HG03175 (cell line): ENCODE results near the gene NEURL1.
"Not testable (repeated sequence)": the region's sequence is repeated elsewhere in the genome, so short reads cannot be mapped to it uniquely, and the experiment has no call there.

Experiments
- ATAC-seq: cut with Tn5 transposase; IDR thresholded peaks from one replicate; pipeline ENCODE4 v1.9.1; 2021; ENCODE audit warnings: mild to moderate bottlenecking, moderate library complexity; ENCODE audit not compliant: unreplicated experiment

NEURL1 gene

DNA sequence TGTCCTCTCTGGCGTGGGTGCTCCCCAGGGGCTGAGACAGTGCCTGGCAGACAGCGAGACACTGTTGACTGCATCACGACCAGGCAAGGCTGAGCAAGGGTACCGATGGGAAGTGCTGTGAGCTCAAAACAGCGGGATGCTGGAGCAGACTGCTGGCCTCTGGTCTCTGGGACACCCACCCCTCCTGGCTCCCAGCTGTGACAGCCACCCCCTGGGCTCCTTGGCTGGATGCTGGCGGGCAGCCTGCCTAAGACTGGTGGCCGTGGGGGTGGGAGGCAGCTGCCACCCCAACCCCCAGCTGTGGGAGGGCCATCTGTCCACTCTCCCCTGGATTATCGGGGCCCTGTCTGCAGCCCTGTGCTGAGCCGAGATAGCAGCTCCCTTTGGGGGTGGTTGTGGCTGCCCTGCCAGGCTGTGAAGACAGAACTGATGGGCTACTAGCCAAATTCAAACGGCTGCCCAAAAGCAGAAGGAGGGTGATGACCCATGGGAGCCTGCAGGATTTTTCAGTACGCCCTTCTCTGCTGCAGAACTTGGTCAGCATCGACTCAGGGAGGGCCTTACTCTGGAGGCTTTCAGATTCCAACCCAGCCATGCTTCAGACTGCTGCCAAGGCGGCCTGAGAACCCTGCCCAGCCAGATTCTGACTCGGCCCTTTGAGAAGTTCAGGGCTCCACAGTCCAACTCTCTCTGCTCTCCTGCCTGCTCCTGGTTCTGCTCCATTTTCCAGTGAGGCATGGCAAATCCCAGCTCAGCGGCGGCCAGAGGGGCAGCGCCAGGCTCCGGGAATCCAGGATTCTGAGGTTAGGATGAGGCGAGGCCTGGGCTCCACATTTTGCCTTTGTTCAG is 125.3 kb downstream of the NEURL1 start:
- ATAC-seq: no peak

DNA sequence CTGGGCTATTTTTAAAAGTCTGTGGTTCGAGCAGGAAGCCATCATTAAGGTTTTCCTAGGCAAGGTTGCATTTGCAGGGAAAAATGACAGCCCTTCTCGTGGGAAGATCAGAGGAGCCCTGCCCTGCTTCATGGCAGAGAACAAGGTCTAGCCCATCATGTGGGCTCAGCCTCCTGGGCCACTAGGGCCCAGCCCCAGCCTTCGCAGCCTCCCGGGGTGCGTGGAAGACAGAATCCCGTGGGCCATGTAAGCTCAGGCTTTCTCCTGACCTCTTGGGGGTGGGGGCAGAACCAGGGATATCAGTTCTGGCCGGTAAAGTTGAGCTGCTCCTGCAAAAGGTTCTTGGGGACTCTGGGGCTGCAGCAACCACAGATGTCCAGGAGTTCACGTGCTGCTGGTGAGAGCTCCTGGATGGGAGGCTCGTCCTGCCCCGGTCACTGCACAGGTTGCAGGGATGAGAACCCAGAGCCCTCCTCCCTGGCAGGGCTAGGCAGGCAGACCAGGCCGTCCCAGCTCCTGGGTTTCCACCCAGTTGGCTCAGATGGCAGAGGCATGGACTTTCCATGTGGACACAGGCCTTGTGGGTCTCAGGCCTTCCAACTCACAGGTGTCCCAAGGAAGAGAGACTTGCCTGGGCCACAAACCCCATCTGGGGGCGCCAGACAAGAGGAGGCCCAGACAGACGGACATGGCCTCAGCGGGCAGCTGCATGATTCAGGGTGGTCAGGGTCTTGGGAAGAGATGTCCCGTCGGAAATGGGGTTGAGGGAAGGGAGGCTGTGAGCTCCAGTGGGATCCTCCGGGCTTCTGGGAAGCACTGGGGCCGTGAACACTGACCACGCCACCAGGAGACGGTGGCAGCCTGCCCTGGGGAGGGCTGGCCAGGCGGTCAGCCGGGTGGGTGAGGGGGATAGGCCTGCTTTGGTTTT is 126.2 kb downstream of the NEURL1 start:
- ATAC-seq: no peak

DNA sequence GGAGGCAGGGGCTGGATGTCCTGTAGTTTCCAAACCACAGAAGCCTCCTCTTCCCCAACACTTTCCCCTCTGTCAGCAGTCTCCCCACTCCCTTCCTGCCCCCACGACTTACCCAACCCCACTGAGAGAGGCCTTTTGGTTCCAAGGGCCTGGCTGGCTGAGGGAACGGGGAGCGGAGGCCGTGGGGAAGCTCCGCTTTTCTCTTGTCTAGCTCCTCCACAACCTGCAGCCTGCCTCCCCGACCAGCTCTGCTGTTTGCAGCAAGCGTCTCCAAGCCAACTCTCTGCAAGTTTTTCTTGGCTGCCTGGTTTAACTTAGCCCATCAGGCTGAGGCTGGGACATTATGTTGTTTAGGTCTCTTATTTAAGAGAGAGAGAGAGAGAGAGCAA is 126.8 kb downstream of the NEURL1 start:
- no peak for ATAC-seq

DNA sequence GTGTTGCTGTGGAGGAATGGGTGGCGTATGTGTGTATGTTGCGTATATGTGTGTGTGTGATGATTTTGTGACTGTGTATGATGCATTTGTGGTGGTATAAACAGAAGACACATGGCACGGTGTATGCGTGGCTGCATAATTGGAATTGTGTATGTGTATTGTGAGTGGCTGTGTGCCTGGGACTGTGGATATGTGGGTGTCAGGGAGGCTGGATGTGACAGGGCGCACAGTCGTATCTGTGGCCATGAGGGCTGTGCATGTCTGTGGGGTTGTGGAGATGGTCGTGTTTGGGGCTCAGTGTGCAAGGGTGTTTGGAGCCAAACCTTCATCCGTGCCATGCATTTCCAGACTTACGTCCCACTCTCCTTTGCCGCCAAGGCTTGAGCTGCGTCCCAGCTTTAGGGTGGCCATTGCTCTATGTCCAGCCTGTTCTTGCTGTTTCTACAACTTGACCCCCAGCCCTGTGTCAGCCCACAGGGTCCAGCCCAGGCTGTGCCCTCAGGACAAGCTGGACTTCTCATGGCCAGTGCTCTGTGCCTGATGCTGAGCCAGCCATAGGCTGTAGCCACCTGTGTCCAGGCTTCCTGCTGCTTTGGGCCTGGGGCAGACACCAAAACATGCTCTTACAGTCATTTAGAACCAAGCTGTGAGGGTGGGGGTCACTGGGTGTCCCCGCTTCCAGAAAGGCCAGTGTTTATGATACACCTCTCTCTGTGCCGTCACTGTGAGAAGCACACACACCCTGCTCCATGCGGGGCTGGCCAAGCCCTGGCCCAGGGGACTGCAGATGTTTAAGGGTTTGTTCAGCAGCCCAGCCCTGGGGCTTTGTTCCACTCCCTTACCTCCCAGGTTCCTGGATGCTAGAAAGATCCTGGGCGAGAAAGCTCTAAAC is 127.6 kb downstream of the NEURL1 start:
- no peak for ATAC-seq

DNA sequence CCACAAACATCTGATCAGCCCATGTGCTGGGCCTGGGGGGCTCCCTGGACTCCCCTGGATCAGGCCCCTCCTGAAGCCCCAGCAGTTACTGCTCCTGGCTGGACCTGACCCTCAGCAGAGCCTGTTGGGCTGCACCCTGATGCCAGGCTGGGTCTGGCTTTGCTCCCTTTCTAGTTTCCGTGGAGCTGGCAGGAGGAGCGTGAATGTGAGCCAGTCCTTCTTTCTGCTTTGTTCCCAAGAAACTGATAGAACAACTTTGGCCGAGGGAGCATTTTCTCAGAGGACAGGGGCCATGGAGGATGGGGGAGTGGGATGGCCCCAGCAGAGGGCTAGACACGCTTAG is 128.2 kb downstream of the NEURL1 start:
- no peak for ATAC-seq

DNA sequence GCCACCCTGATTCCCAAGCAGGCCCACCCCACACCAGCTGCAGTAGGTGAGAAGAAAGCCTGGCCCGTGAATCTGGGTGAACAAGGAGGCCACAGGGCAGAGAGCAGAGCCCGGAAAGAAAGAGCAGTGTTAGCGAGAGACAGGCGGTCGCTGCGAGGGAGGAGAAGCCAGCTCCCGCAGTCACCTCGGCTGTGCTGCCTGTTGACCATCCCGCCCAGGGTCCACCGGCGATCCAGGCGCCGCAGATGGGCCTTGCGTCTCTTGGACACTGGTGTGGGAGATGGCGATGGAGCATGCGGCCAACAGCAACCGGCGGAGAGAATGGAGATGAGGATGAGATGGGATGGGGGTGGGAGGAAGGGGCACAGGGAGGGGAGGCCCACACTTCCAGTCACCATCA is 128.8 kb downstream of the NEURL1 start:
- ATAC-seq: no peak

DNA sequence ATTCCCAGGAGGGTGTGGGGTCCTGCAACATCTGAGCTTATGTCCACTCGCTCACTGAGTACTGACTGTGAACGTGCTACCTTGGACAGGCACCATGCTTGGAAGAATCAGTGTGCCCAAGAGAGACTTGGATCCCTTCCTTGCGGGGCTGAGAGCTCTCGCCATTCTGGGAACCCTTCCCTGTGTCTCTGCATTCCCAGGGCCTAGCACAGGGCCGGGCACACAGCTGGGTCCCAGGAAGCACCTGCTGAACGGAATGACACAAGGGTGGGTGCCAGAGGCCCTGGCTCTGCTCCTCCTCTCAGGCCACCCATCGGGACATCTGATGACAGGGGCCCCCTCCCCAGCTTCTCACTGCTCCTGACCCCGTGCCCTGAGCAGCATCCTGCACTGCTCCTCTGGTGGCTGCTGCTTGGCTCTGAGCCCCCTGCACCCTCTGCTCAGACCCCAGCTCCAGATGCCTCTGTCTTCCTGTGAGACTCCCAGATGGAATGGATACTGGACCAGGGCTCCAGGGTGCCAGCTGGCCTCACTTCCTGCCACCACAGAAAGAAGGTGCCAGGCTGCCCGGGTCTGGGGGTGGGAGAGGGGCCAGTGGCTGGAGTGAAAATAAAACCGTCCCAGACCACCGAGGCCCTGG is 129.6 kb downstream of the NEURL1 start:
- ATAC-seq: no peak

DNA sequence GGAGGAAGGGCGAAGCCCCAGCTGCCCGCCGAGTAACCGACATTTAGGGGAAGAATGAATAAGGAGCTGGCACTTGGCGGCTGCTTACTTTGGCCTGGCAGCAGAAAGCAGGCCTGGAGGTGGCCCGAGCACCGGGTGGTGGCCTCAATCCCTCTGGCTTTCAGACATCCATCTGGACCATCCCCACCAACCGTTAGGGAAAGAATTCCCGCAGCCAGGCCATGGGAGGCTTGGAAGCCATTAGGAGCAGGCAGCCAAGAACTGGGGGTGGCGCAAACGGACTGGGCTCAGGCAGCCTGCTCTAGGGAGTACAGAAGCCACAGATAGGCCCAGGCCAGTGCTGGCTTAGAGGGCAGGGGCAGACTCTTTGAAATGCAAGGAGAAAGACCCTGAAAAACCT is 132.7 kb downstream of the NEURL1 start:
- no peak for ATAC-seq

DNA sequence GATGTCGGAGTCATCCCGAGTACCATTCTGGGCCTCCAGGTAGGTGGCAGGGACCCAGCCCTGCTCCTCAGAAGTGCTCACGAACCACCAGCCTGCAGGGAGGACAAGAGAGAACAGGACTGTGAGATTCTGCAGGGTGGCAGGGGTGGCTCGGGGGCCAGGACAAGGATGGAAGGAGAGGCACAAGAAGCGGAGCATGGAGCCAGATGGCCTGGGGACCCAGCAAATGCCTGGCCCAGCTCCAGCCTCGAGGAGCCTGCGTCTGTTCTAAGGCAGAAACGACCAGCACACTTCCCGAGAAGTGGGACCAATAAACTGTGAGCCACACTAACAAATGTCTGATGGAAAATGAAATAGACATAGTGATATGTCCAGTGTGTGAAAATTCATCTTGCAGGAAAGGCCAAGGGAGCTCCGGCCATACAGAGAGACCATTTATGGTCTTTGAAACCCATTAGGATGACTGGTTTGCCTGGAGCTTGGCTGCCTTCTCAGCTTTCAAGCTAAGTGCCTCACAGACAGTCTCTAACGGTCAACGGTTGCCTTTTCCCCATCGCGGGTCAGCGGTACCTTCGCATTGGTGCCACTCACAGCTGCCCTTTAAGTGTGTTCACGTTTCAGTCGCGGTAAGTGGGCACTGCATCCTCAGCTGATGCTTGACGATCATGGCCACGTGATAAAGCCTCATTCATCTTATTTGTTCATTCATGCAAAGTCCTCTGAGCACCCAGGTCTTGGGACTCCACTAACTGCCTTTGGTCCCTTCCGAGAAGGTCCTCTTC is 133.8 kb downstream of the NEURL1 start:
- no peak for ATAC-seq

DNA sequence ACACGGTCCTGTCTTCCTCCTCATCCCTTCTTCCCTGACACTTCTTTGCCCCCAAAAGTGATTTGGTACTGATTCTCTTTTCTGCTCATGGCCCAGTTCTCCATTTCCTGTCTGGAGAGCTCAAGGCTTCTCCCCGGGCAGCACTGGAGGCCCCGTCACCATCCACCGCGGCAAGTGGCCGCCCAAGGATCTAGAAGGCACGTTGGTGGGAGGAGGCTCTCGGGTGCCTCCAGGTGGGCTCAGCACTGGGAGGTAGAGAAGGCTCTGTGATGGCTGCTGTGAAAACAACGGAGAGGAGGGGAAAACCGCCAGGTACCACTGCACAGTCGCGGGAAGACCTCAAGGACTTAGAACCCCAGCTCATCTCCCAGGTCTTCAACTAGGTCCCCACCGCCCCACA is 134.4 kb downstream of the NEURL1 start:
- no peak for ATAC-seq

DNA sequence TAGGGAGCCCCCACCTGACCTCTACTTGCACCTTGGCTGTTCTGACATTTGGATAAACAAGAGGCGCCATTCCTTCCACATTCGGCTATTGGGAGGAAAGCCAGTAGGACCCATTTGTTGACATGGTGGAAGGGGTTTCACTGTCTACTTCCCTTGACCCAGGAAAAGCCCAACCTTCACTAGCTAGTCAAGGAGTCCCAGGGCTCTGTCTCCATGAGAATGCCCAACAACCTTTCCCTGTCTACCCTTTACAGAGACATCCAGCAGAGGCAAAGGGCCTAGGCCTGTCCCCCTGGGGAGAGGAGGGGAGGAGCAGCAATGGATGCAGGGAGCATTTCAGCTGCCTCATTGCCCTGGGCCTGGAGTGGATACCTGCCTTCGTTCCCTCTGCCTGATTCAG is 136.1 kb downstream of the NEURL1 start:
- ATAC-seq: no peak

DNA sequence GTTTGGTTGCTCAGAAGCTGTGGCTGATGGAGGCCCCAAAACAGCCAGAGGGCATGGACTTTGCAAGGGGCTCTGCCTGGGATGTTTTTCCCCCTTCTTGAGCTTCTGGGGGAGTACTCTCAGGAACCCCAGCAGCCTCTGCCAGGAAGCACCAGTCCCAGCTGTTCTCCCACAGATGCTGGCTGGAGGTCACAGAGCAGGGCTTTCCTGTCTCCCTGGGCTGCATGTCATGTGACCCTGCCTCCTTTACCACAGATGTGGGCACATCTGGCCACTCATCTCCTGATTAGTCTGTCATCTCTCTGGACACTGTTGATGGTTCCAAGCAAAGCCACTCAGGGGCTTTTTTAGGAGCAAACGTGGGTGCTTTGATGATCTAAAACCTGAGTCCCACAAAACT is 136.7 kb downstream of the NEURL1 start:
- no peak for ATAC-seq

DNA sequence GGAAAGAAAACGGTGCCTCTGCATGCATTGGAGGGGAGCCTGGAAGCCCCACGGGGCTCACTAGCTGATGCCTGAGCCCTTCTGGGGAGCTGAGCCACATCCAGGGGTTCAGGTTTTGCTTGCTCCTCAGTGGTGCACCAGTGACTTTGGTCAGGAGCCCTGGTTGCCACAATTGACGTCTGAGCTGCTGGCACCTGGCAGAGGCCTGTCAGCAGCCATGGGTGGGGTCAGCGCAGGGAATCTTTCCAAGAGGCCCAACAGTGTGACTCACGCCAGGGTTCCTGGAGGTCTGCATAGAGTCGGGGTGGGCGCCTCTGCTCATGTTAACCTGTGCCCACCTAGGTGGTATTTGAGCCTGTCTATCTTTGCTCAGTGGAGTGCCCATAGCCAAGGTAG is 138.7 kb downstream of the NEURL1 start:
- no peak for ATAC-seq

DNA sequence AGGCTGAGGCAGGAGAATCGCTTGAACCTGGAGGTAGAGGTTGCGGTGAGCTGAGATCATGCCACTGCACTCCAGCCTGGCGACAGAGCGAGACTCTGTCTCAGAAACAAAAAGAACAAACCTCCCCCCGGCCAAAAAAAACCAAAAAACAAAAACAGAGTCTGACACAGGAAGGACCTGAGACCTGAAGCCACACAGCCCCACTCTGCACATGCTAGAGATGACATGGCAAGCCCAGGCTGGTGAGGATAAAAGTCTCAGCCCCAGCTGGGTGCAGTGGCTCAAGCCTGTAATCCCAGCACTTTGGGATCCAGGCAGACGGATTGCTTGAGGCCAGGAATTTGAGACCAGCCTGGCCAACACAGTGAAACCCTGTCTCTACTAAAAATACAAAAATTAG is 139.4 kb downstream of the NEURL1 start:
- not testable (repeated sequence) for ATAC-seq

DNA sequence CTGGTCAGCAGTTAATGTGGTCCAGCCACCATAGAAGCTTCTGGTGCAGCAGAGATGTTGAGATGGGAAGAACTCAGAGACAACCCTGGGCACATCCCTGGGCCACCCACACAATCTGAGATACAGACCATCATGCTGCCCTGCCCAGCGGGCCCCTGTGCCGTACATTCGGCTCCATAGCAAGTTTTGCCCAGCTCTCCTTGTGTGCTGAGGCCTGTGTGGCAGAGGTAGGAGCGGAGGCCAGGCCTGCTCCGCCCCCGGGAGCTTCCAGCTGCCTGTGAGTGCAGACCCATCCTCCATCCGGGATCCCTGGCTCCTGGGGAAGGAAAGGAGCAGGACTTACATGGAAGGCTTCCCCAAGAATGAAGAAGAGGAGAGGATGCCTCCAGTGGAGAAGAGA is 140.3 kb downstream of the NEURL1 start:
- ATAC-seq: no peak

DNA sequence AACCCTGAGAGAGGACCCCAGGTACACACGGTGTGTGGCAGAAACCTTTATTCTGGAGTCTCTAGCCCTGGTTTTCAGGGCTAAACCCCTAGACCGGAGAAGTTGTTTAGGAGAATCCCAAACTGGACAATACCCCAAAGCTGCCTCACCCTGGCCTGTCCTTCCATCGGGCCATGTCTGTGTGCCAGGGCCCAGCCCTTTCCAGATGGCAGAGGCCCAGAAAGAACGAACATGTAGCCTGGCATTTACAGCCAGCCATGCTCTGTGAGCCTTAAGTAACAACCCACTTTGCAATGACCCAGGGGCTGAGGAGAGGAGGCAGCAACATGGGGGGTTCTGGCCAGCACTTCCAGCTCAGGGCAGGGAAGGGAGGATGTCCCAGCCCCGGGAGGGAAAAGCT is 142.1 kb downstream of the NEURL1 start:
- no peak for ATAC-seq

DNA sequence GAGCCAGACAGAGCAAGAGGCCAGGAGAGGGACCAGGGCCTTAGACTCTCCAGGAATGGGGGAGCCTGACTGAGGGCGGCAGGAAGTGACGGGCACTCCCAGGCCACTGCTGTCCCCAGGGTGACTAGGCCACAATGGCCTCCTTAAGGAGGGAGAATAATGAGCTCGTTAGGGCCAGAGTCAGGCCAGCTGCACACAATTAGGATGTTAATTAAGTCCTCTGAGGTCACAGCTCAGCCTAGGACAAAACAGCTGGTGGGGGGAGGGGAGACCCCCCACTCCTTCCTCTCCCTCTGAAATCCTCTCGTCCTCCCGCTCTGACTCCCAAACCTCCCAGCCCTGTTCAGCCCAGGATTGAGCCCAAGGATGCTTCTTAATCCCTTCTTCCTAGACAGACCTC is 143.0 kb downstream of the NEURL1 start:
- ATAC-seq: no peak

DNA sequence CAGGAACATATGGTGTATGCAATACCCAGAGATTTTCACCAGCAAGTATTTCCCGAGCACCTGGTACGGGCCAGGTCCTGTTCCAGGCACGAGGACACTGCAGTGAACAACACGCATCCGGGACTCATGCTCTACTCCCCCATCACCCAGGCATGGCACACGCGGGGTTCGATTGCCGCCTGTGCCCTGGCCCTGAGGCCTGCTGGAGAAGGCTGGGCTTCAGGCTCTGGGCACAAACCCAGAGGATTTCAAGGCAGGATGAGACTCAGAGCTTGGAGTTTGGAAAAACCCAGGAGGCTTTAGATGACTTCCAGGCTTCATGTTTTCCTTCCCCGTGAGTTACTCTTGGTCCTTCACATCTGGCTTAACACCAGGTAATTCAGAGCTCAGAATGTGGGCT is 143.5 kb downstream of the NEURL1 start:
- no peak for ATAC-seq

DNA sequence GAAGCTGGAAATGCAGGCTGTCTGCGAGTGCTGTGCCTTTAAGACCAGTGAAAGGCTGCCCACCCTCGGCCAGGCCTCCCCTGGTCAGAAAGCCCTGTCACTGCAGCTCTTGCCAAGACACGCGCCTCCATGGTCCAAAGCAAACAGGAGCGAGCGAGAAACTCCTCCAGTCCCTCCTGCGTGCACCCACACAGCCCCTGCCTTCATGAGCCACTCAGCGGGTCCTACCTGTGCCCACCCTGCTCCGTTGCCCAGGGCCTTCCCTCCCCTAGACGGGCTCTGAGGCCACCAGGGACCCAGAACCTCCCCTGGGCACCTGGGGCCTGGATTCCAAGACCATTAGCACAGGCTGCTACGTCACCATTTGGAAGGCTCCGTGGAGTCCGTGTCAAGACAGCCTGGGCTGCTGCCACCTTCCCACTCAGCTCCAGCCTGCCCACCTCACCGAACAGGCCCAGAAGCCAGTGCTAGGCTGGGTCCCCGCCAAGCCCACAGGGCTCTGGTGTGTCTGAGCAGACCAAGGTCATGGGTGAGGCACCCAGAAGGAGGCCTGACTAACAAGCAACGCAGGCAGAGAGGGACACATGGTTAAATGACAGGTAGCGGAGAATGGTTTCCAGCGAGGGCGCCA is 144.5 kb downstream of the NEURL1 start:
- no peak for ATAC-seq
